IMR-90 (cell line): ENCODE results near the gene CNGB1. TPM values are rescaled to one million over a fixed set of nuclear protein-coding genes. Genes with fewer than 3 reads are reported as not detected.

Experiments
- ATAC-seq: fragments of 200-7000 bp; cut with Tn5 transposase; 2 replicates; pipeline ENCODE4 v1.9.1; 2020; ENCODE audit warnings: low read depth, mild to moderate bottlenecking, moderate library complexity
- BruUV-seq: library from RNA; stranded (reverse); fragments of 400-500 nt; replicated peaks from 2 replicates; lab custom pipeline; 2021; lab: Mats Ljungman, UMichigan
- CTCF ChIA-PET: fragments of 300-600 bp; formaldehyde crosslinking; extraction: SDS; loops from one replicate; lab custom pipeline; 2021; ENCODE audit warnings: antibody characterized with exemption; lab: Yijun Ruan, JAX
- POLR2A ChIA-PET: fragments of 300-600 bp; sonication (Branson Sonifier 250); formaldehyde crosslinking; loops from one replicate; lab custom pipeline; 2022; ENCODE audit warnings: antibody characterized with exemption; ENCODE audit not compliant: unreplicated experiment; lab: Charles Lee
- DNase-seq: peaks from one replicate; pipeline ENCODE4 v3.0.0; 2013
- H2AFZ ChIP-seq: replicated peaks from 2 replicates; pipeline ENCODE3; 2013; ENCODE audit warnings: low read length, mild to moderate bottlenecking; ENCODE audit not compliant: poor library complexity
- H2AK5ac ChIP-seq: 2 replicates; pipeline ENCODE4 v1.6.1; 2013; ENCODE audit warnings: low read depth, low read length, inconsistent platforms
- H2AK9ac ChIP-seq: replicated peaks from 2 replicates; pipeline ENCODE3; 2013; ENCODE audit warnings: mild to moderate bottlenecking, low read depth, low read length, moderate library complexity; ENCODE audit not compliant: poor library complexity
- H2BK120ac ChIP-seq: 2 replicates; pipeline ENCODE4 v1.6.1; 2013; ENCODE audit warnings: low read depth, low read length, inconsistent platforms
- H2BK15ac ChIP-seq: 3 replicates; pipeline ENCODE4 v1.6.1; 2013; ENCODE audit warnings: low read depth, low read length, inconsistent platforms
- H2BK20ac ChIP-seq: 2 replicates; pipeline ENCODE4 v1.6.1; 2013; ENCODE audit warnings: low read depth, mild to moderate bottlenecking, inconsistent platforms, low read length, moderate library complexity
- H2BK5ac ChIP-seq: 2 replicates; pipeline ENCODE4 v1.6.1; 2013; ENCODE audit warnings: mild to moderate bottlenecking, low read depth, low read length, inconsistent platforms; ENCODE audit not compliant: poor library complexity, severe bottlenecking
- H3K14ac ChIP-seq: replicated peaks from 2 replicates; pipeline ENCODE4 v1.6.1; 2013; ENCODE audit warnings: low read depth, low read length, inconsistent platforms
- H3K18ac ChIP-seq: 2 replicates; pipeline ENCODE4 v1.6.1; 2013; ENCODE audit warnings: low read depth, low read length, control low read depth
- H3K23ac ChIP-seq: 2 replicates; pipeline ENCODE4 v1.6.1; 2013; ENCODE audit warnings: low read depth, low read length, inconsistent platforms
- H3K27ac ChIP-seq: 2 replicates; pipeline ENCODE4 v1.5.1; 2013; ENCODE audit warnings: mild to moderate bottlenecking, control low read depth, low read length; ENCODE audit not compliant: insufficient read depth
- H3K27me3 ChIP-seq: 2 replicates; pipeline ENCODE4 v1.6.1; 2013; ENCODE audit warnings: low read length; ENCODE audit not compliant: control insufficient read depth, insufficient read depth
- H3K36me3 ChIP-seq: 2 replicates; pipeline ENCODE4 v1.6.1; 2013; ENCODE audit warnings: low read length, mixed read lengths; ENCODE audit not compliant: control insufficient read depth, insufficient read depth
- H3K4ac ChIP-seq: 2 replicates; pipeline ENCODE4 v1.6.1; 2013; ENCODE audit warnings: low read depth, low read length, inconsistent platforms
- H3K4me1 ChIP-seq: 2 replicates; pipeline ENCODE4 v1.6.1; 2013; ENCODE audit warnings: low read length, mixed read lengths; ENCODE audit not compliant: control insufficient read depth, insufficient read depth
- H3K4me2 ChIP-seq: 2 replicates; pipeline ENCODE4 v1.6.1; 2013; ENCODE audit warnings: low read depth, mild to moderate bottlenecking, control low read depth, low read length, moderate library complexity
- H3K4me3 ChIP-seq: 2 replicates; pipeline ENCODE4 v1.5.1; 2013; ENCODE audit warnings: low read depth, mild to moderate bottlenecking, control low read depth, low read length, moderate library complexity; ENCODE audit not compliant: insufficient read depth
- H3K56ac ChIP-seq: 2 replicates; pipeline ENCODE4 v1.6.1; 2013; ENCODE audit warnings: low read length, inconsistent platforms; ENCODE audit not compliant: insufficient read depth; ENCODE audit errors: extremely low read depth
- H3K79me1 ChIP-seq, 2 experiments: 2 replicates each; pipeline ENCODE4 v1.6.1; 2013; ENCODE audit warnings: low read length in 2 of 2, inconsistent platforms in 1 of 2, low read depth in 1 of 2
- H3K9ac ChIP-seq: 2 replicates; pipeline ENCODE4 v1.6.1; 2013; ENCODE audit warnings: low read depth, low read length, control low read depth
- H3K9me1 ChIP-seq: 2 replicates; pipeline ENCODE4 v1.6.1; 2013; ENCODE audit warnings: low read length, inconsistent platforms; ENCODE audit not compliant: insufficient read depth
- H3K9me3 ChIP-seq: 2 replicates; pipeline ENCODE4 v1.6.1; 2013; ENCODE audit warnings: low read length; ENCODE audit not compliant: control insufficient read depth, insufficient read depth
- H4K20me1 ChIP-seq: 2 replicates; pipeline ENCODE4 v1.6.1; 2013; ENCODE audit warnings: low read length, inconsistent platforms; ENCODE audit not compliant: insufficient read depth
- H4K5ac ChIP-seq: 2 replicates; pipeline ENCODE4 v1.6.1; 2013; ENCODE audit warnings: mild to moderate bottlenecking, low read depth, low read length, control low read depth
- H4K8ac ChIP-seq, 2 experiments: 2 replicates each; pipeline ENCODE4 v1.6.1; 2013; ENCODE audit warnings: low read depth in 2 of 2, low read length in 2 of 2, control low read depth in 1 of 2, inconsistent platforms in 1 of 2
- H4K91ac ChIP-seq: 2 replicates; pipeline ENCODE4 v1.6.1; 2013; ENCODE audit warnings: low read depth, low read length, inconsistent platforms; ENCODE audit not compliant: insufficient read depth
- CHD1 ChIP-seq: IDR thresholded peaks from 2 replicates; pipeline ENCODE4 v1.6.1; 2012; ENCODE audit warnings: low read depth, low read length, improper control_type of control experiment
- MAZ ChIP-seq: IDR thresholded peaks from 2 replicates; pipeline ENCODE4 v1.6.1; 2012; ENCODE audit warnings: low read depth, mild to moderate bottlenecking, low read length, improper control_type of control experiment, moderate library complexity, borderline replicate concordance
- RAD21 ChIP-seq: IDR thresholded peaks from 2 replicates; pipeline ENCODE4 v1.6.1; 2012; ENCODE audit warnings: low read length, improper control_type of control experiment
- RFX5 ChIP-seq: IDR thresholded peaks from 2 replicates; pipeline ENCODE4 v1.8.0; 2012; ENCODE audit warnings: low read depth, mild to moderate bottlenecking, low read length, moderate library complexity
- SMC3 ChIP-seq: fragments of 150-350 bp; IDR thresholded peaks from 2 replicates; pipeline ENCODE4 v1.6.1; 2016; ENCODE audit warnings: low read depth, mild to moderate bottlenecking, antibody characterized with exemption, low read length, moderate library complexity
- WGBS, 2 experiments: methylation state at CpG; one replicate each; pipeline versions ENCODE4 v1.1.5 to v1.1.7; 2013; ENCODE audit warnings: missing lambda C conversion rate in 2 of 2; ENCODE audit not compliant: insufficient read length in 1 of 2; ENCODE audit errors: extremely low coverage in 2 of 2; 5-methylcytosine and 5-hydroxymethylcytosine counted together
- dilution Hi-C: fragments of 300-500 bp; cut with HindIII; formaldehyde crosslinking; loops from one replicate; pipeline ENCODE4 v1.14.3; 2018; ENCODE audit warnings: low sequenced_read_pairs; ENCODE audit not compliant: unreplicated experiment
- in situ Hi-C: fragments of 300-500 bp; cut with MboI; formaldehyde crosslinking; loops from 3 replicates; pipeline ENCODE4 v1.14.3; 2019; ENCODE audit warnings: low sequenced_read_pairs, inconsistent platforms, mixed read lengths
- intact Hi-C: fragments of 100-400 bp; cut with micrococcal nuclease; formaldehyde crosslinking; loops from 2 replicates; pipeline ENCODE4 v1.10.0; 2022
- polyA plus RNA-seq, 3 experiments: library from polyadenylated mRNA; depleted of rRNA; stranded (reverse); fragments of >200 nt; gene quantifications; 2 replicates each; pipeline ENCODE4 v1.2.3, GENCODE V29; 2012; ENCODE audit warnings: low replicate concordance in 1 of 3
- total RNA-seq: library from RNA; depleted of rRNA; stranded (reverse); fragments of >200 nt; gene quantifications from 2 replicates; pipeline ENCODE4 v1.2.3, GENCODE V29; 2012
- TF ChIP-seq, protein P1 (sequence below): fragments of 150-350 bp; IDR thresholded peaks from 2 replicates; pipeline ENCODE4 v1.6.1; 2016; ENCODE audit warnings: low read depth, mild to moderate bottlenecking, low read length, moderate library complexity, borderline replicate concordance

The CNGB1 gene
- total and polyA plus RNA-seq, 2 of the 4 experiments (the other 2 are of a cell fraction) = not detected

- no CpG with 5 or more reads among the region's 2 CpGs for WGBS, 2 experiments
- Histone ChIP-seq H3K4me1 (no peaks in the 10 kb centered on the region), H3K27ac (no peak overlapping the region), H2AK9ac (no peak overlapping the region), H4K20me1 (no peaks in the 10 kb centered on the region), H3K56ac (no peak overlapping the region), H2BK20ac (no peak overlapping the region), H3K9me3 (peaks cover 2% of the 10 kb centered on the region; the same call in 1 of the 2 replicates), H3K4me2 (no peak overlapping the region), H2AFZ (no peak overlapping the region), H3K4ac (no peak overlapping the region), H3K18ac (no peak overlapping the region), H3K4me3 (no peak overlapping the region), H3K23ac (no peak overlapping the region), H3K9ac (no peak overlapping the region), H3K36me3 (no peaks in the 10 kb centered on the region), H4K8ac (no peak overlapping the region), H2BK120ac (no peak overlapping the region), H2BK5ac (no peak overlapping the region), H3K79me1 (no peaks in the 10 kb centered on the region), H4K91ac (no peak overlapping the region), H4K5ac (no peak overlapping the region), H2BK15ac (no peak overlapping the region), H3K27me3 (peaks cover 45% of the 10 kb centered on the region), H2AK5ac (no peak overlapping the region), H3K14ac (no peak overlapping the region), H3K9me1 (no peaks in the 10 kb centered on the region)
- intact Hi-C loops (no loop called here), dilution Hi-C loops (no loop called here), in situ Hi-C loops (loop anchor here (25.0 kb wide), 1 partner anchor 189 kb away; no protein-coding TSS in a partner anchor)
- ChIA-PET POLR2A (no interaction called here), CTCF (no interaction called here)
- TF ChIP-seq RAD21 (no peak), RFX5 (no peak), CHD1 (no peak), SMC3 (no peak), MAZ (no peak)
- TF ChIP-seq, protein P1, sequence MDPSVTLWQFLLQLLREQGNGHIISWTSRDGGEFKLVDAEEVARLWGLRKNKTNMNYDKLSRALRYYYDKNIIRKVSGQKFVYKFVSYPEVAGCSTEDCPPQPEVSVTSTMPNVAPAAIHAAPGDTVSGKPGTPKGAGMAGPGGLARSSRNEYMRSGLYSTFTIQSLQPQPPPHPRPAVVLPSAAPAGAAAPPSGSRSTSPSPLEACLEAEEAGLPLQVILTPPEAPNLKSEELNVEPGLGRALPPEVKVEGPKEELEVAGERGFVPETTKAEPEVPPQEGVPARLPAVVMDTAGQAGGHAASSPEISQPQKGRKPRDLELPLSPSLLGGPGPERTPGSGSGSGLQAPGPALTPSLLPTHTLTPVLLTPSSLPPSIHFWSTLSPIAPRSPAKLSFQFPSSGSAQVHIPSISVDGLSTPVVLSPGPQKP = no peak
- no TSS peak for BruUV-seq
- DNase-seq = no peak
- no peak for ATAC-seq
These were observed 47.5 kb downstream of the CNGB1 start for GRCh38 chr16:57923418-57923817.
